ENCODE data around the gene LRRC57.

Gene LRRC57

GRCh38 chr15:42494998-42495360, 53.6 kb downstream of the LRRC57 start:
- H3K18ac ChIP-seq (ENCODE audit: low read depth in 1 of 2, low read length in 2 of 2): peak overlapping the region in 1 of 2 experiments; percentile 60
- H2AFZ ChIP-seq (ENCODE audit: low read depth, low read length): no peak overlapping the region
- H2BK12ac ChIP-seq (ENCODE audit: low read length in 2 of 2): no peak overlapping the region
- H4K91ac ChIP-seq (ENCODE audit: low read length): peak overlapping the region; percentile 13
- H3K4ac ChIP-seq (ENCODE audit: low read depth in 1 of 2, low read length in 2 of 2): peak overlapping the region in 1 of 2 experiments; percentile 61
- H3K27ac ChIP-seq (ENCODE audit: low read length, poor library complexity, severe bottlenecking): peak overlapping the region; percentile 95
- H3K79me1 ChIP-seq (replicated peaks; ENCODE audit: low read length, poor library complexity, severe bottlenecking): peaks cover 12% of the 10 kb centered on the region
- WGBS: 45% methylated on average over 8 of the region's 10 CpGs
- peak overlapping the region; percentile 10 for H2BK5ac ChIP-seq (ENCODE audit: low read depth, low read length, poor library complexity, severe bottlenecking)
- H3K4me3 ChIP-seq (ENCODE audit: insufficient read depth in 1 of 2, low read depth in 1 of 2, low read length in 2 of 2): peak overlapping the region in 1 of 2 experiments; percentile 96
- no peaks in the 10 kb centered on the region for H3K27me3 ChIP-seq (ENCODE audit: control insufficient read depth in 1 of 2, insufficient read depth in 1 of 2, low read length in 2 of 2)
- no peak overlapping the region for H2BK15ac ChIP-seq (ENCODE audit: low read depth, poor library complexity, severe bottlenecking)
- peak overlapping the region; percentile 80 for H4K8ac ChIP-seq (ENCODE audit: low read length)
- H2BK120ac ChIP-seq (ENCODE audit: low read depth, low read length): no peak overlapping the region
- peak; percentile 86 for DNase-seq
- H3K4me2 ChIP-seq (ENCODE audit: low read length, poor library complexity, severe bottlenecking): peak overlapping the region; percentile 13
- peak overlapping the region; percentile 97 for H2AK5ac ChIP-seq (ENCODE audit: low read length, severe bottlenecking)
- peak overlapping the region; percentile 98 for H3K9ac ChIP-seq (ENCODE audit: low read length)
- H3K23ac ChIP-seq (ENCODE audit: low read length in 2 of 2): no peak overlapping the region
- no peaks in the 10 kb centered on the region for H3K9me3 ChIP-seq (ENCODE audit: control insufficient read depth, low read length)
- no peak overlapping the region for H3K14ac ChIP-seq (ENCODE audit: low read length in 2 of 2)
- H3K36me3 ChIP-seq (ENCODE audit: control insufficient read depth in 1 of 2, insufficient read depth in 2 of 2, low read depth in 1 of 2, low read length in 2 of 2): peaks cover 0 to 5% of the 10 kb centered on the region in 2 experiments
- H3K4me1 ChIP-seq (ENCODE audit: control insufficient read depth, insufficient read depth, low read depth, low read length): peaks cover 14% of the 10 kb centered on the region

DNA sequence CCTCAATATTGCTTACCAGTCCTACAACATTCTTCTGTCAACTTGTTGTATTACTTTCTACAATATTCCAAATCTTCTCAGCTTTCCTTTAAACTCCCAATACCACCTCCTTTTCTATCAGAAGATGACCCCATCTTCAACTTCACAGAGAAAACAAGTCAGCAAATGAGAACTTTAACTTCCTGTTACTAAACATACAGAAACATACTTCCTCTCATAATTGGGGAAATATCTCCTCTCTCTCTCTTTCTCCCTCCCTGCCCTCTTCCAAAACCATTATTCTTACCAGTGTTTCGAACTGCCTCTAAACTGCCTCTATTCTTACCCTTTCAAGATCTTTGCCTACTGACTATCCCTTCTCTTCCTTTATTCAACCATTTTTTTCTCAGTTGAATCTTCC, 54.9 kb downstream of the LRRC57 start:
- Histone ChIP-seq H3K4me2 (ENCODE audit: low read length, poor library complexity, severe bottlenecking) (no peak overlapping the region), H4K8ac (ENCODE audit: low read length) (no peak overlapping the region), H3K4me1 (ENCODE audit: control insufficient read depth, insufficient read depth, low read depth, low read length) (peaks cover 12% of the 10 kb centered on the region), H3K79me1 (replicated peaks; ENCODE audit: low read length, poor library complexity, severe bottlenecking) (peaks cover 12% of the 10 kb centered on the region), H3K27me3 (ENCODE audit: control insufficient read depth in 1 of 2, insufficient read depth in 1 of 2, low read length in 2 of 2) (no peaks in the 10 kb centered on the region), H3K27ac (ENCODE audit: low read length, poor library complexity, severe bottlenecking) (no peak overlapping the region), H4K91ac (ENCODE audit: low read length) (no peak overlapping the region), H3K4me3 (ENCODE audit: insufficient read depth in 1 of 2, low read depth in 1 of 2, low read length in 2 of 2) (no peak overlapping the region), H2BK120ac (ENCODE audit: low read depth, low read length) (no peak overlapping the region), H3K23ac (ENCODE audit: low read length in 2 of 2) (no peak overlapping the region), H3K14ac (ENCODE audit: low read length in 2 of 2) (no peak overlapping the region), H2BK15ac (ENCODE audit: low read depth, poor library complexity, severe bottlenecking) (no peak overlapping the region), H3K18ac (ENCODE audit: low read depth in 1 of 2, low read length in 2 of 2) (no peak overlapping the region), H3K9ac (ENCODE audit: low read length) (no peak overlapping the region), H2AFZ (ENCODE audit: low read depth, low read length) (no peak overlapping the region), H2BK12ac (ENCODE audit: low read length in 2 of 2) (no peak overlapping the region), H2AK5ac (ENCODE audit: low read length, severe bottlenecking) (peak overlapping the region; percentile 17), H3K9me3 (ENCODE audit: control insufficient read depth, low read length) (no peaks in the 10 kb centered on the region), H3K36me3 (ENCODE audit: control insufficient read depth in 1 of 2, insufficient read depth in 2 of 2, low read depth in 1 of 2, low read length in 2 of 2) (peaks cover 0 to 5% of the 10 kb centered on the region in 2 experiments), H2BK5ac (ENCODE audit: low read depth, low read length, poor library complexity, severe bottlenecking) (no peak overlapping the region), H3K4ac (ENCODE audit: low read depth in 1 of 2, low read length in 2 of 2) (no peak overlapping the region)
- 90% methylated on average over 1 of the region's 1 CpG for WGBS
- no peak for DNase-seq

DNA sequence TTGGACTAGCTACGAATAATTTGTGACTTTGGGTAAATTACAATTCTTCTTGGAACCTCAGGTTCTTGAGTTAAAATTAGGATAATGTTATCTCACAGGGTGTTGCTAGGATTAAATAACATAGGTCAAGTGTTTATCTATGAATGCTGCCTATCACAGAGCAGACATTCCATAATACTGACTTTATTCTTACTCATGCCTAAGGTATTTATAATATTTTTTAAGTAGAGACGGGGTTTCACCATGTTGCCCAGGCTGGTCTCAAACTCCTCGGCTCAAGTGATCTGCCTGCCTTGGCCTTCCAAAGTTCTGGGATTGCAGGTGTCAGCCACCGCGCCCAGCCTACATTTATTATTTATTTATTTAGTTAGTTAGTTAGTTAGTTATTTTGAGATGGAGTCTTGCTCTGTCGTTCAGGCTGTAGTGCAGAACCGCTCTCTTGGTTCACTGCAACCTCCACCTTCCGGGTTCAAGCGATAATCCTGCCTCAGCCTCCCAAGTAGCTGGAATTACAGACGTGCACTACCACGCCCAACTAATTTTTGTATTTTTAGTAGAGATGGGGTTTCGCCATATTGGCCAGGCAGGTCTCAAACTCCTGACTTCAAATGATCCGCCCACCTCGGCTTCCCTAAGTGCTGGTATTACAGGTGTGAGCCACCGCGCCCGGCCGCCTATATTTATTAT, 56.9 kb downstream of the LRRC57 start:
- Histone ChIP-seq H3K79me1 (replicated peaks; ENCODE audit: low read length, poor library complexity, severe bottlenecking) (peaks cover 7% of the 10 kb centered on the region), H3K18ac (ENCODE audit: low read depth in 1 of 2, low read length in 2 of 2) (peak overlapping the region in 1 of 2 experiments; percentile 94), H2BK5ac (ENCODE audit: low read depth, low read length, poor library complexity, severe bottlenecking) (peak overlapping the region; percentile 98), H2BK12ac (ENCODE audit: low read length in 2 of 2) (no peak overlapping the region), H4K91ac (ENCODE audit: low read length) (no peak overlapping the region), H2AK5ac (ENCODE audit: low read length, severe bottlenecking) (peak overlapping the region; percentile 99), H4K8ac (ENCODE audit: low read length) (peak overlapping the region; percentile 100), H3K23ac (ENCODE audit: low read length in 2 of 2) (no peak overlapping the region), H3K36me3 (ENCODE audit: control insufficient read depth in 1 of 2, insufficient read depth in 2 of 2, low read depth in 1 of 2, low read length in 2 of 2) (no peaks in the 10 kb centered on the region), H3K4me2 (ENCODE audit: low read length, poor library complexity, severe bottlenecking) (peak overlapping the region; percentile 94), H2AFZ (ENCODE audit: low read depth, low read length) (no peak overlapping the region), H2BK120ac (ENCODE audit: low read depth, low read length) (peak overlapping the region; percentile 64), H3K4me3 (ENCODE audit: insufficient read depth in 1 of 2, low read depth in 1 of 2, low read length in 2 of 2) (peak overlapping the region in 1 of 2 experiments; percentile 91), H2BK15ac (ENCODE audit: low read depth, poor library complexity, severe bottlenecking) (no peak overlapping the region), H3K9me3 (ENCODE audit: control insufficient read depth, low read length) (no peaks in the 10 kb centered on the region), H3K14ac (ENCODE audit: low read length in 2 of 2) (no peak overlapping the region), H3K27me3 (ENCODE audit: control insufficient read depth in 1 of 2, insufficient read depth in 1 of 2, low read length in 2 of 2) (no peaks in the 10 kb centered on the region), H3K9ac (ENCODE audit: low read length) (peak overlapping the region; percentile 97), H3K27ac (ENCODE audit: low read length, poor library complexity, severe bottlenecking) (peak overlapping the region; percentile 99), H3K4me1 (ENCODE audit: control insufficient read depth, insufficient read depth, low read depth, low read length) (peaks cover 5% of the 10 kb centered on the region), H3K4ac (ENCODE audit: low read depth in 1 of 2, low read length in 2 of 2) (no peak overlapping the region)
- DNase-seq: peak; percentile 59
- 90% methylated on average over 14 of the region's 18 CpGs for WGBS

GRCh38 chr15:42490671-42491538, 57.7 kb downstream of the LRRC57 start, which contains the start of gene ZNF106:
TSS of gene ZNF106 (minus strand) at chr15:42491141. CDS start at chr15:42472289, 18,852 bp downstream.
- Histone ChIP-seq H3K14ac (ENCODE audit: low read length in 2 of 2) (peak within 1 kb of the TSS in 1 of 2 experiments; percentile 99), H3K9me3 (ENCODE audit: control insufficient read depth, low read length) (no peaks in the 10 kb centered on the region), H2BK12ac (ENCODE audit: low read length in 2 of 2) (peak within 1 kb of the TSS in 1 of 2 experiments; percentile 11), H3K79me1 (replicated peaks; ENCODE audit: low read length, poor library complexity, severe bottlenecking) (peaks cover 8% of the 10 kb centered on the region), H3K4ac (ENCODE audit: low read depth in 1 of 2, low read length in 2 of 2) (peak within 1 kb of the TSS; percentile 87 to 98), H3K36me3 (ENCODE audit: control insufficient read depth in 1 of 2, insufficient read depth in 2 of 2, low read depth in 1 of 2, low read length in 2 of 2) (no peaks in the 10 kb centered on the region), H2BK120ac (ENCODE audit: low read depth, low read length) (peak within 1 kb of the TSS; percentile 64), H3K4me2 (ENCODE audit: low read length, poor library complexity, severe bottlenecking) (peak within 1 kb of the TSS; percentile 94), H3K9ac (ENCODE audit: low read length) (peak within 1 kb of the TSS; percentile 97), H3K27me3 (ENCODE audit: control insufficient read depth in 1 of 2, insufficient read depth in 1 of 2, low read length in 2 of 2) (no peaks in the 10 kb centered on the region), H3K4me3 (ENCODE audit: insufficient read depth in 1 of 2, low read depth in 1 of 2, low read length in 2 of 2) (peak within 1 kb of the TSS; percentile 91 to 95), H2BK15ac (ENCODE audit: low read depth, poor library complexity, severe bottlenecking) (peak within 1 kb of the TSS; percentile 67), H2AFZ (ENCODE audit: low read depth, low read length) (peak within 1 kb of the TSS; percentile 99), H3K4me1 (ENCODE audit: control insufficient read depth, insufficient read depth, low read depth, low read length) (peaks cover 4% of the 10 kb centered on the region), H4K91ac (ENCODE audit: low read length) (peak within 1 kb of the TSS; percentile 98), H2AK5ac (ENCODE audit: low read length, severe bottlenecking) (peak within 1 kb of the TSS; percentile 99), H2BK5ac (ENCODE audit: low read depth, low read length, poor library complexity, severe bottlenecking) (peak within 1 kb of the TSS; percentile 98), H4K8ac (ENCODE audit: low read length) (peak within 1 kb of the TSS; percentile 100), H3K27ac (ENCODE audit: low read length, poor library complexity, severe bottlenecking) (peak within 1 kb of the TSS; percentile 99), H3K23ac (ENCODE audit: low read length in 2 of 2) (peak within 1 kb of the TSS; percentile 51 to 77), H3K18ac (ENCODE audit: low read depth in 1 of 2, low read length in 2 of 2) (peak within 1 kb of the TSS; percentile 97 to 98)
- peak; percentile 94 for DNase-seq
- 2% methylated on average over 48 of the region's 51 CpGs for WGBS
